Peyer's patch (tissue), 4 donors: ENCODE measurements around the gene SGF29. TPM values are rescaled to one million over a fixed set of nuclear protein-coding genes. Genes with fewer than 3 reads are reported as not detected.
"Not testable (repeated sequence)": the region's sequence is repeated elsewhere in the genome, so short reads cannot be mapped to it uniquely, and the experiment has no call there.

ENCODE experiments used
- DNase-seq, 3 donors: peaks; one replicate each; pipeline ENCODE4 v3.0.0-alpha.2; 2017 to 2019
- H3K27ac ChIP-seq, 4 donors: fragments of 200-600 bp; sonication (generic); one replicate each; pipeline ENCODE4 v1.5.1; 2016 to 2019
- H3K27me3 ChIP-seq, 2 donors: fragments of 200-600 bp; sonication (generic); one replicate each; pipeline ENCODE4 v1.5.1; 2019
- H3K36me3 ChIP-seq, 3 donors: fragments of 200-600 bp; sonication (generic); one replicate each; pipeline ENCODE4 v1.5.1; 2016 to 2019
- H3K4me1 ChIP-seq, 4 donors: fragments of 200-600 bp; sonication (generic); one replicate each; pipeline ENCODE4 v1.5.1; 2016 to 2019
- H3K4me3 ChIP-seq, 4 donors: fragments of 200-600 bp; sonication (generic); 1 replicate in 3 of 4; 2 replicates in 1 of 4; pipeline ENCODE4 v1.5.1; 2016 to 2019; ENCODE audit warnings: mild to moderate bottlenecking in 1 of 4
- H3K9me3 ChIP-seq, 4 donors: fragments of 200-600 bp; sonication (generic); one replicate each; pipeline ENCODE4 v1.5.1; 2016 to 2019; ENCODE audit warnings: mild to moderate bottlenecking in 1 of 4
- CTCF ChIP-seq, 6 experiments: fragments of 450-650 bp in 4 of 6; fragments of 200-600 bp in 2 of 6; sonication (generic) in 1 of 6; IDR thresholded peaks; one replicate each; pipeline ENCODE4 v1.5.1; 2017 to 2019; ENCODE audit warnings: antibody characterized with exemption in 6 of 6, mild to moderate bottlenecking in 3 of 6, moderate library complexity in 1 of 6
- POLR2A ChIP-seq, 2 donors: fragments of 450-650 bp; IDR thresholded peaks; one replicate each; pipeline ENCODE4 v1.5.1; 2017; ENCODE audit warnings: antibody characterized with exemption in 2 of 2, mild to moderate bottlenecking in 2 of 2, moderate library complexity in 2 of 2
- total RNA-seq, 4 donors: library from RNA; depleted of rRNA; stranded (reverse); fragments of >200 nt; gene quantifications; one replicate each; pipeline ENCODE4 v1.1.0, GENCODE V29; 2016

Gene SGF29
- total RNA-seq, 4 donors from 2014 or later: 27.3 to 117 (median 45.6) TPM

- Histone ChIP-seq H3K4me3 (peak overlapping the region in 3 of 4 donors; percentile 24 to 57 (median 56)), H3K27ac (peak overlapping the region in 3 of 4 donors; percentile 73 to 90 (median 90)), H3K4me1 (peaks cover 0 to 37% (median 4%) of the 10 kb centered on the region in 4 donors), H3K36me3 (peaks cover 0 to 37% (median 0%) of the 10 kb centered on the region in 3 donors)
- DNase-seq: peak in 1 of 3 donors; percentile 60
- H3K27me3 ChIP-seq, H3K9me3 ChIP-seq: not testable (repeated sequence)
Observed at GRCh38 chr16:28608867-28609596, 55.3 kb downstream of the SGF29 start.

- Histone ChIP-seq H3K4me3 (peak within 1 kb of the TSS in 3 of 4 donors; percentile 24 to 57 (median 56)), H3K27ac (peak within 1 kb of the TSS in 3 of 4 donors; percentile 73 to 90 (median 90)), H3K4me1 (peaks cover 0 to 37% (median 4%) of the 10 kb centered on the region in 4 donors), H3K27me3 (no peaks in the 10 kb centered on the region), H3K36me3 (peaks cover 0 to 31% (median 0%) of the 10 kb centered on the region in 3 donors), H3K9me3 (no peaks in the 10 kb centered on the region)
- no peak for TF ChIP-seq CTCF (IDR thresholded peaks at IDR 0.05)
- peak; percentile 85 for TF ChIP-seq POLR2A (IDR thresholded peaks at IDR 0.05)
- DNase-seq: peak in 2 of 3 donors; percentile 96 to 97
Observed at GRCh38 chr16:28609631-28610594, 56.2 kb downstream of the SGF29 start, which contains the start of gene SULT1A1. TSS of gene SULT1A1 (minus strand) at chr16:28610044. CDS start at chr16:28608855, 1,189 bp downstream.

- Histone ChIP-seq H3K27me3 (no peaks in the 10 kb centered on the region), H3K36me3 (peaks cover 0 to 23% (median 0%) of the 10 kb centered on the region in 3 donors), H3K4me3 (peak overlapping the region in 2 of 4 donors; percentile 4 to 56), H3K9me3 (no peaks in the 10 kb centered on the region), H3K27ac (peak overlapping the region in 3 of 4 donors; percentile 73 to 90 (median 90)), H3K4me1 (peaks cover 0 to 37% (median 4%) of the 10 kb centered on the region in 4 donors)
- TF ChIP-seq POLR2A (IDR thresholded peaks at IDR 0.05) (peak in 1 of 2 donors; percentile 31), CTCF (IDR thresholded peaks at IDR 0.05) (no peak)
- peak in 2 of 3 donors; percentile 70 to 80 for DNase-seq
Observed at GRCh38 chr16:28610595-28611191, 57.0 kb downstream of the SGF29 start.

- not testable (repeated sequence) for H3K27ac ChIP-seq, H3K36me3 ChIP-seq, H3K27me3 ChIP-seq, H3K9me3 ChIP-seq, DNase-seq, H3K4me3 ChIP-seq
- H3K4me1 ChIP-seq: peaks cover 0 to 36% (median 4%) of the 10 kb centered on the region in 4 donors
Observed at GRCh38 chr16:28612359-28613280, 58.9 kb downstream of the SGF29 start.

- not testable (repeated sequence) for H3K36me3 ChIP-seq, DNase-seq, H3K9me3 ChIP-seq, H3K4me3 ChIP-seq, H3K27me3 ChIP-seq
- Histone ChIP-seq H3K27ac (peak overlapping the region in 1 of 4 donors; percentile 65), H3K4me1 (peaks cover 0 to 23% (median 4%) of the 10 kb centered on the region in 4 donors)
Observed at GRCh38 chr16:28613912-28614311, 60.2 kb downstream of the SGF29 start.

- H3K36me3 ChIP-seq, H3K27ac ChIP-seq, H3K9me3 ChIP-seq, H3K4me3 ChIP-seq, H3K27me3 ChIP-seq, DNase-seq: not testable (repeated sequence)
- peaks cover 0 to 17% (median 4%) of the 10 kb centered on the region in 4 donors for H3K4me1 ChIP-seq
Observed at GRCh38 chr16:28614561-28614960, 60.8 kb downstream of the SGF29 start.
